HAP-1 (cell line): ENCODE results near the gene MAPK8IP3.
"Not testable (repeated sequence)": the region's sequence is repeated elsewhere in the genome, so short reads cannot be mapped to it uniquely, and the experiment has no call there.

ENCODE experiments used
- DNase-seq, 2 experiments: peaks; one replicate each; pipeline ENCODE4 v3.0.0-alpha.2; 2016 to 2020; ENCODE audit warnings: low spot score in 2 of 2
- H3K27me3 ChIP-seq: fragments of 250-450 bp; sonication (Bioruptor Pico); 2 replicates; pipeline ENCODE4 v1.5.1; 2020; ENCODE audit warnings: low read depth, mild to moderate bottlenecking, moderate library complexity
- H3K36me3 ChIP-seq: fragments of 250-450 bp; sonication (Bioruptor Pico); replicated peaks from 2 replicates; pipeline ENCODE4 v1.5.1; 2020; ENCODE audit warnings: mild to moderate bottlenecking
- H3K4me1 ChIP-seq: fragments of 250-450 bp; sonication (Bioruptor Pico); 2 replicates; pipeline ENCODE4 v1.5.1; 2020; ENCODE audit warnings: mild to moderate bottlenecking
- H3K4me3 ChIP-seq: fragments of 250-450 bp; sonication (Bioruptor Pico); 2 replicates; pipeline ENCODE4 v1.5.1; 2020; ENCODE audit warnings: mild to moderate bottlenecking, moderate library complexity
- H3K9me3 ChIP-seq: fragments of 250-450 bp; sonication (Bioruptor Pico); 2 replicates; pipeline ENCODE4 v1.5.1; 2020; ENCODE audit warnings: mild to moderate bottlenecking, moderate library complexity
- in situ Hi-C: fragments of 300-500 bp; cut with MboI; formaldehyde crosslinking; loops from 3 replicates; pipeline ENCODE4 v1.14.3; 2020; ENCODE audit warnings: low sequenced_read_pairs, inconsistent platforms, mixed read lengths

Gene MAPK8IP3

DNA sequence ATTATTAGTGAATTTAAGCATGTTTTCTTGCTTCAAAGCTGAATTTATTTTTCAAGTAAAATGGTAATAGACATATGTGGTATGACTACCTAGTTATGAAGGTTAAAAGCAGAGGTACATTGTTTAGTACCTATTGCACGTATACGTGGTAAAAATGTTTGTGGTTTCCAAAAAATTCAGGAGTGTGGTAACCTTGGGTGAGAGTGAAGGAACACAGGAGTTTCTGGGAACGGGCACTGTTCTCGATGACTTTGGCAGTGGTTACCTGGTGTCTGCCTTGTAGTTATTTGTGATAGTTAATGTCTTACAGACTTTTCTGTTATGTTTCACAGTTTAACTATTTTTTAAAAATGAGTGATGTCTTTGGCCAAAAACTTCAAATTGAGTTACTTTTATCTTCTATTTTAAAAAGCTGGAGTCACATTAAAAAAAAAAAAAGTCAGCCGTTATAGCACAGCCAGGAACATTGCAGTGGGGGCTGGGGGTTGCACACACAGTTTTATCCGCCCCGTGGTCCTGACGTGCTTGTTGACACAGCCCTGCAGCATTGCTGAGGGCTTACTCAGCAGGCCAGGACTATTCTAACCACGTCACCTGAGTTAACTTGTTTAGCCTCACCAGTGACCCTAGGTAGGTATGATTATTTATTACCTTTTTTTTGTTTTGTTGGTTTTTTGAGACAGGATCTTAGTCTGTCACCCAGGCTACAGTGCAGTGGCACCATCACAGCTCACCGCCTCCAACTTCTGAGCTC, 17.0 kb upstream of the MAPK8IP3 start:
- H3K4me3 ChIP-seq: no peak overlapping the region
- no peak for DNase-seq
- H3K9me3 ChIP-seq: no peaks in the 10 kb centered on the region
- peaks cover 89% of the 10 kb centered on the region for H3K36me3 ChIP-seq
- in situ Hi-C loops: no loop called here
- H3K4me1 ChIP-seq: no peaks in the 10 kb centered on the region
- no peaks in the 10 kb centered on the region for H3K27me3 ChIP-seq

DNA sequence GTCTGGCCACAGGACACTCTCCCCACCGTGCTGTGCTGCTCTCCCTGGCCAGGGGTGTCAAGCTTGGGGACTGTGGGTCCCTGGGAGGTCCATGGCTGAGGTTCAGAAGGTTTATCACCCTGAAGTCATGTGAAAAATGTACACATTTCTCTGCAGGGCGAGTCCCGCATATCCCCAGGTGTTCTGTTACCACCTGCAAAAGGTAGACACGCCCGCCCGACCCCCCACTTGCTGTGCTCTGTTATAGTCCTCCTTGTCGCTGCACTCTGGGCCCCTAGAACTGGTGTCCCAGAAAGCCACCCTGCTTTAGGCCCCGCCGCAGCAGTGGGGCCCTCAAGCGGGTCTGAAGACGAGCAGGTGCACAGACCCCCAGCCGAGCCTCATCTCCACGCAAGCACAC, 16.1 kb upstream of the MAPK8IP3 start:
- no peaks in the 10 kb centered on the region for H3K27me3 ChIP-seq
- in situ Hi-C loops: no loop called here
- no peak overlapping the region for H3K4me3 ChIP-seq
- no peak for DNase-seq
- H3K9me3 ChIP-seq: no peaks in the 10 kb centered on the region
- no peaks in the 10 kb centered on the region for H3K4me1 ChIP-seq
- H3K36me3 ChIP-seq: peaks cover 91% of the 10 kb centered on the region

DNA sequence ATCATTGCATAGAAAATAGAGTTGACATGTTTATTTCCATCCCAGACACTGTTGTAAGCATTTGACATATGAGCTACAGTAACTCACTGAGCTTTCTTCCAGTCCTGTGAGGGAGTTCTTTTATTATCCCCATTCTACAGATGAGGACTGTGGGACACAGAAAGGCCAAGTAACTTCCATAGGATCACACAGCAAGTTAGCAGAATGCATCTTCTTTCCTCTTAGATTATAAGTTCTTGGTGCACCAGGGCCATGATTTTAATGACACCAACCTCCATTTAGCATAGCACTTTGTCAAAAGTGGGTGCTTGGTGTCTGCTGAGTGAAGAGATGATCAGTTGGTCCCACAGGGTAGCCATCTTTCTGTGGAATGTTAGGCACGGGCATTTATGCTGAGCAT, 15.2 kb upstream of the MAPK8IP3 start:
- Histone ChIP-seq H3K9me3 (no peaks in the 10 kb centered on the region), H3K36me3 (peaks cover 88% of the 10 kb centered on the region), H3K4me1 (no peaks in the 10 kb centered on the region), H3K4me3 (no peak overlapping the region), H3K27me3 (no peaks in the 10 kb centered on the region)
- in situ Hi-C loops: no loop called here
- no peak for DNase-seq

DNA sequence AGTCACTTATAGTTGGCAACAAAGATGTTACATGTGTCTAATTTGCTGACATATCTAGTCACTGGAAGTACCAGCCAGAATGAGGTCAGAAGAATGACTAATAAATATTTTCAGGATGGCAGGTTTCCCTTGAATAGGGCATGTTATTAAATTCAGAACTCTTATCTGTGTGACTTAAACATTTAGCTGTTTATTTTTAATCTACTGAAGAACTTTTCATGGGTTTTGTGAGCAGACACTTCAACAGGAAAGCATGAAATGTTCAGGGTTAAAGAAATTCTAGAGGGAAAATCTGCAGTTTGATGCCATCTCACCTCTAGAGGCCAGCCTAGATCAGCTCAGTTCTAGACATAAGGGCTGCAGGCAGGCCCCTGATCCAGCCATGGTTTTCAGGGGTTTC, 14.7 kb upstream of the MAPK8IP3 start:
- in situ Hi-C loops: no loop called here
- Histone ChIP-seq H3K36me3 (peaks cover 90% of the 10 kb centered on the region), H3K9me3 (no peaks in the 10 kb centered on the region), H3K4me3 (no peak overlapping the region), H3K4me1 (no peaks in the 10 kb centered on the region), H3K27me3 (no peaks in the 10 kb centered on the region)
- DNase-seq: no peak

DNA sequence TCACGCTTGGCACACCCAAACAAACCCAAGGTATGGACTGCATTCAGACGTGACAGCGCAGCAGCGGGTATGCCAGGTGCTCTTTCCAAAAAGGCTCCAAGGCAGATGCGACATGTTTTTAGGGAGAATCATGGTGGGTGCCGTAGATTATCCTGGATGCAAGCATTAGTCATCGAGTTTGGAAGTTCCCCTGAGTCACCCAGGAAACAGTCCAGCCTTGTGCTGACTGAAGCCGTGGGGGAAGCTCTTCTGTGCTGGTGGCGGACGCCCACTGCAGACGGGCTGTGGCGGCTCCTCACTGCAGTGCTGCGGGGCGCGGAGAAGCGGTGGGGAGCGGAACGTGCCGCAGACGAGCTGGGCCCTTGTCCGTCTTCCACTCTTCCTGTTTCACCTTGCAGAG, 14.0 kb upstream of the MAPK8IP3 start:
- Histone ChIP-seq H3K36me3 (peaks cover 93% of the 10 kb centered on the region), H3K4me3 (no peak overlapping the region), H3K4me1 (no peaks in the 10 kb centered on the region), H3K27me3 (no peaks in the 10 kb centered on the region), H3K9me3 (no peaks in the 10 kb centered on the region)
- no peak for DNase-seq
- in situ Hi-C loops: no loop called here

DNA sequence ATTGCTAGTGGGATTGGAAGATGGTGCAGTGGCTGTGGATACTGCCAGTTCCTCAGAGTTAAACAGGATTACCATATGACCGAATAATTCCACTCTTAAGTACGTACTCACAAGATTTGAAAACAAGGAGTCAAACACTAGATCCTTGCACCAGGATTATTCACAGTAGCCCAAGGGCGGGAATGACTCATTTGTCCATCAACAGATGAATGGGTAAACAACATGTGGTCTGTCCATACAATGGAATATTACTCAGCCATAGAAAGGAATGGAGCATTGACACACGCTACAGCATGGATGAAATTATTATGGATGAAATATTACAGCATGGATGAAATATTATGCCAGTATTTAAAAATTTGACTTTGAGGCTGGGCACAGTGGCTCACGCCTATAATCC, 9.1 kb upstream of the MAPK8IP3 start:
- in situ Hi-C loops: no loop called here
- DNase-seq: peak in 1 of 2 experiments; percentile 34
- Histone ChIP-seq H3K36me3 (peaks cover 91% of the 10 kb centered on the region), H3K4me1 (no peaks in the 10 kb centered on the region), H3K4me3 (no peak overlapping the region), H3K27me3 (no peaks in the 10 kb centered on the region), H3K9me3 (no peaks in the 10 kb centered on the region)

DNA sequence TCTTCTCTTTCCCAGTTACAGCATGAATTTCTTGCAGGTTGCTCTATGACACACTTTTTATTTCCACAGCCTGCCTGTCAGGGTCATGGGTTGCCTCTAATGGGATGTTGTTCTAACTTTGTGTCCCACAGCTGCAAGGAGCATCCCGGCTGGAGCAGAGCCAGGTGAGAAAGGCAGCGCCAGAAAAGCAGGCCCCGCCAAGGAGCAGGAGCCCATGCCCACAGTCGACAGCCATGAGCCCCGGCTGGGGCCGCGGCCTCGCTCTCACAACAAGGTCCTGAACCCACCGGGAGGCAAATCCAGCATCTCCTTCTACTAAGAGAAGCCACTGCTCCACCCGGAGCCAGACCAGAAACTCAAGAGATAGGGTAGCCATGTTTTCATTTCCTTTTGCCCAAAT, 7.3 kb upstream of the MAPK8IP3 start:
- in situ Hi-C loops: no loop called here
- Histone ChIP-seq H3K4me3 (no peak overlapping the region), H3K36me3 (peaks cover 82% of the 10 kb centered on the region), H3K9me3 (no peaks in the 10 kb centered on the region), H3K4me1 (no peaks in the 10 kb centered on the region), H3K27me3 (no peaks in the 10 kb centered on the region)
- no peak for DNase-seq

DNA sequence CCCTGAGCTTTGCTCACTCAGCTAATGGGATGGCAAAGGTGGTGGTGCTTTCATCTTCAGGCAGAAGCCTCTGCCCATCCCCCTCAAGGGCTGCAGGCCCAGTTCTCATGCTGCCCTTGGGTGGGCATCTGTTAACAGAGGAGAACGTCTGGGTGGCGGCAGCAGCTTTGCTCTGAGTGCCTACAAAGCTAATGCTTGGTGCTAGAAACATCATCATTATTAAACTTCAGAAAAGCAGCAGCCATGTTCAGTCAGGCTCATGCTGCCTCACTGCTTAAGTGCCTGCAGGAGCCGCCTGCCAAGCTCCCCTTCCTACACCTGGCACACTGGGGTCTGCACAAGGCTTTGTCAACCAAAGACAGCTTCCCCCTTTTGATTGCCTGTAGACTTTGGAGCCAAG, 5.7 kb upstream of the MAPK8IP3 start:
- Histone ChIP-seq H3K4me1 (peaks cover 5% of the 10 kb centered on the region; the same call in 1 of the 2 replicates), H3K36me3 (peaks cover 69% of the 10 kb centered on the region), H3K4me3 (no peak overlapping the region), H3K9me3 (no peaks in the 10 kb centered on the region), H3K27me3 (no peaks in the 10 kb centered on the region)
- DNase-seq: no peak
- in situ Hi-C loops: no loop called here

DNA sequence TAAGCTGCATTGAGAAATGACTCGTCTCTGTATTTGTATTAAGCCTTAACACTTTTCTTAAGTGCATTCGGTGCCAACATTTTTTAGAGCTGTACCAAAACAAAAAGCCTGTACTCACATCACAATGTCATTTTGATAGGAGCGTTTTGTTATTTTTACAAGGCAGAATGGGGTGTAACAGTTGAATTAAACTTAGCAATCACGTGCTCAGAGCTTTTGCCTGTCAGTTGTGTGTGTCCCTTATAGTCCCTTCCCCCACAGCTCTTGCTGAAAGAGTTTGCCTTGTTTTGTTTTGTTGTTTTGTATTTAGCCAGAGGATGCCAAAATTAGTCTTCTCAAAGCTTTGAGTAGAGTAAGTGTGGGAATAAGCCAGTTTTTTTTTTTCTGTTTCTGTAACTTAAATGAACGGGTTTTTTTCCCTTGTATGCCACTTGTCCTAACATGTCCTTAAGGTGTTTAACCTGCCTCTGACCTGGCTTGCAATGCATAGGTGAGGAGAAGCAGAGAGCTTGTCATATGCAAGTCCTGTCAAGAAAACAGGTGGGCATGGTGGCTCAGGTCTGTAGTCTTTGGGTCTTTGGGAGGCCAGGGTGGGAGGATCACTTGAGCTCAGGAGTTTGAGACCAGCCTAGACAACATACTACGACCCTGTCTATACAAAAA, 4.6 kb upstream of the MAPK8IP3 start:
- H3K9me3 ChIP-seq: no peaks in the 10 kb centered on the region
- in situ Hi-C loops: no loop called here
- H3K27me3 ChIP-seq: no peaks in the 10 kb centered on the region
- no peak overlapping the region for H3K4me3 ChIP-seq
- peaks cover 5% of the 10 kb centered on the region; the same call in 1 of the 2 replicates for H3K4me1 ChIP-seq
- DNase-seq: no peak
- peaks cover 59% of the 10 kb centered on the region for H3K36me3 ChIP-seq

DNA sequence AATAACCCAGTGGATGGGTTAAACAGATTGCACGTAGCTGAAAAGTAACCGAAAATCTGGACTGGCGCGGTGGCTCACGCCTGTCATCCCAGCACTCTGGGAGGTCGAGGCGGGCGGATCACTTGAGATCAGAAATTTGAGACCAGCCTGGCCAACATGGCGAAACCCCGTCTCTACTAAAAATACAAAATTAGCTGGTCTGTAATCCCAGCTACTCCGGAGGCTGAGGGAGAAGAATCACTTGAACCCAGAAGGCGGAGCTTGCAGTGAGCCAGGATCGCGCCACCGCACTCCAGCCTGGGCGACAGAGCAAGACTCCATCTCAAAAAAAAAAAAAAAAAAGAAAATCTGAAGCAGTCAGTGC, 689 bp upstream of the MAPK8IP3 start:
- in situ Hi-C loops: loop anchor here (5.0 kb wide), 1 partner anchor 67 kb away; the partner anchor contains the start of genes EME2, MRPS34 and NME3
- not testable (repeated sequence) for H3K9me3 ChIP-seq, DNase-seq, H3K27me3 ChIP-seq
- Histone ChIP-seq H3K36me3 (peaks cover 30% of the 10 kb centered on the region), H3K4me3 (peak overlapping the region; percentile 82), H3K4me1 (peaks cover 10% of the 10 kb centered on the region)

DNA sequence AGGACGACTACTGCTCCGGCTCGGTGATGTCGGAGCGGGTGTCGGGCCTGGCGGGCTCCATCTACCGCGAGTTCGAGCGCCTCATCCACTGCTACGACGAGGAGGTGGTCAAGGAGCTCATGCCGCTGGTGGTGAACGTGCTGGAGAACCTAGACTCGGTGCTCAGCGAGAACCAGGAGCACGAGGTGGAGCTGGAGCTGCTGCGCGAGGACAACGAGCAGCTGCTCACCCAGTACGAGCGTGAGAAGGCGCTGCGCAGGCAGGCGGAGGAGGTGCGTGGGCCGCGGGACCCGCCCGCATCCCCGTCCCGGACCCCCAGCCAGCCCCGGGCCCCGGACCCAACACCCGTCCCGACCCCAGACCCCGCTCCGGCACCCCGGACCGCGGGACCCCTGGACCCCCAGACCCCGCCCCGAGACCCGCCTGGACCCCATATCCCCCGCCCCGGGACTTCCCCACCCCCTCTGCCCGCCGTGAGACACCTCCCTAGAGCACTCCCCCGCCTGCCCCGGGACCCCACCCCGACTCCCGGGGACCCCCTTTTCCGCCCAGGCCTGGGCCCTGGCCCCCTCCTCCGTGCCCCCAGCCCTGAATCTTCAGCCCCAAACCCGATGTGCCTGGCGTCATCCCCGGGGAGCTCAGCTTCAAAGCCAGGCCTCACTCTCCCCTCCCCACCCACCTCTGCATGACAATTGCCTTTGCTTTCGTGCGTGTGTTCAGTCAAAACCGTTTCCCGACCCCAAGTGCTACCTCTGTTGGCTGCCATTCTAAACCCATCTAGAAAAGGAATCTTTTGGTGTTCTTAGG, 594 bp downstream of the MAPK8IP3 start:
- in situ Hi-C loops: loop anchor here (5.0 kb wide), 1 partner anchor 66 kb away; the partner anchor contains the start of genes EME2, MRPS34 and NME3
- Histone ChIP-seq H3K36me3 (peaks cover 17% of the 10 kb centered on the region), H3K27me3 (no peaks in the 10 kb centered on the region), H3K9me3 (no peaks in the 10 kb centered on the region), H3K4me1 (peaks cover 10% of the 10 kb centered on the region), H3K4me3 (peak overlapping the region; percentile 82)
- peak; percentile 68 to 77 for DNase-seq

DNA sequence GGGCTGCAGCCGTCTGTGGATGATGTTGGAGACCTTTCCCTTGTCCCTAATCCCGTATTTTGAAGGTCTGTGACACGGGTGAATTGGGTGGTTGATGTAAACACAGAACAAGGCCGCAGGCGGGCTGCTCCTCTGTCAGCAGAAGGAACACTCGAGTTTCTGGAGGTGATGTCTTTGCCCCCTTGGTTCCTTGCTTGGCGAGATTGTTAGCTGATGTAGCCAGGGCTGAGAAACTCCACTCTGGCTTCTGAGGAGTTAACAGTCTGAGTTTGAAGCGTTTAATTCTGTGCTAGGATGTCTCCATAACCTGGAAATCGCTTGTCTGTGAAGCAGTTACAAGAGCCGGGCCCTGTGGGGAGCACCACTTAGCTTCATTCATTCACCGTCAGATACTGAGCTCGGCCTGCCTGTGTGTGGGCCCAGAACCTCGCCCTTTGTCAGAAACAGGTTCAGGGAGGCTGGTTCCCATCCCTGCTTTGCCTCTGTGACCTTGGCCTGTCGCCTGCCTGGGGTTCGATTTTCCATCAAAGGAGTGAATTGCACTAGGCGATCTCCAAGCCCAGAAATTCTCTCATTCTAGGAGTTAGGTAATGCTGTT, 1.3 kb downstream of the MAPK8IP3 start:
- H3K9me3 ChIP-seq: no peaks in the 10 kb centered on the region
- H3K36me3 ChIP-seq: peaks cover 10% of the 10 kb centered on the region
- H3K27me3 ChIP-seq: no peaks in the 10 kb centered on the region
- H3K4me3 ChIP-seq: peak overlapping the region; percentile 82
- DNase-seq: peak; percentile 9 to 51
- H3K4me1 ChIP-seq: peaks cover 10% of the 10 kb centered on the region
- in situ Hi-C loops: loop anchor here (5.0 kb wide), 1 partner anchor 65 kb away; the partner anchor contains the start of genes EME2, MRPS34 and NME3

DNA sequence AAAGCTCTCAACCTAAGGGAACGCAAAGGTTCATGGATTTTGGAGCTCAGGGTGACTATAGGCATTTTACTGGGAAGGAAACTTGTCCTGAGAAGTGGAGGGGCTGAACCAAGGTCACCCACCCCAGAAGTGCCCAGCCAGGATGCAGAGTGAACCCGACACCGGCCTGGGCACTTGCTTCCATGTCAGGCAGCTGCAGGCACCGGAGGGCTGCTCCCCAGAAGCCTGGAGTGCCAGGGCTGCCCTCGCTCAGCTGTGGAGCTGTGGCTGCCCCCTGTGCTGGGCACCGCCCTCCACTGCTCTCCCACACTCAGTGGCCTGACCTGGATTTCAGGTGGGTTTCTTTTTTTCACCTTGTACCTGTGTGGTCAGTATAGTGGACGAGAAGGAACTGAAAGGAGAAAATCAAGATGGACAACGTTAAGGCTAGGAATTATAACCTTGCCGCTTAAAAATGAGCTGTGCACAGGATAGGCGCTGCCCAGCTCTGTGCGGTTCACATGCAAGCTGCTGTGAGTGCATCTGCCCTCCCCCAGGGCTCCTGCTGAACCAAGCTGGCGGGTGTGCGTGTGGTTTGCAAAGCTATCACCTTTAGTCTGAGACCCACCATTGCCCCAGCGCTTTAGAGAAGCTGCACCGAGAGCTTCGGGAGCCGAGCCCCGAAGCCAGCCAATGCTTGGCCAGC, 2.2 kb downstream of the MAPK8IP3 start:
- peaks cover 10% of the 10 kb centered on the region for H3K4me1 ChIP-seq
- H3K4me3 ChIP-seq: no peak overlapping the region
- in situ Hi-C loops: loop anchor here (5.0 kb wide), 1 partner anchor 64 kb away; the partner anchor contains the start of genes EME2, MRPS34 and NME3
- no peaks in the 10 kb centered on the region for H3K9me3 ChIP-seq
- 0 out of 2 replicates have a peak, but pooled peaks cover 5% of the 10 kb centered on the region for H3K36me3 ChIP-seq
- DNase-seq: no peak
- no peaks in the 10 kb centered on the region for H3K27me3 ChIP-seq
